GM18505 (cell line): Measurements from ENCODE around the gene SPATA45.
A peak's percentile ranks its signal among the peaks of the same experiment; 100 is the strongest.
"Not testable (repeated sequence)": the region's sequence is repeated elsewhere in the genome, so short reads cannot be mapped to it uniquely, and the experiment has no call there.

Experiments used
- ATAC-seq: cut with Tn5 transposase; IDR thresholded peaks from one replicate; pipeline ENCODE4 v1.9.1; 2021; ENCODE audit not compliant: unreplicated experiment
- POLR2A ChIP-seq: IDR thresholded peaks from 4 replicates; pipeline ENCODE4 v1.6.1; 2011; ENCODE audit warnings: borderline replicate concordance; ENCODE audit not compliant: insufficient read depth, insufficient read length; ENCODE audit errors: extremely low read depth

The SPATA45 gene

DNA sequence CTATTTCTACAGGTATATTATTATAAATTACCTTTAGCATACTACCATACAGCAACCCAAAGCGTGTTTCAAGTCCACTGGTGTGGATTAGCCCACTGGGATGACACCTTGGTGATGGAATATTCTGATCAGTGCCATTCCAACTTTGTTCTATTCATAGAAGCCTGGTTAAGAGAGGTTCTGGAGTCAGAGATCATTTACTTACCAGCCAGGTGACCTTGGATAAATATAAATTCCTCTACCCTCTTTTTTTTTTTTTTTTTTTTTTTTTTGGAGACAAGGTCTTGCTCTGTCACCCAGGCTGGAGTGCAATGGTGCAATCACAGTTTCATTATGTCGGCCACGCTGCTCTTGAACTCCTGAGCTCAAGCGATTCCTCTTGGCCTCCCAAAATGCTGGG, at the start of gene SPATA45:
Gene SPATA45, minus strand, starts transcription at position 101 of the 400 bp plus-strand sequence. CDS start 11,500 bp downstream, outside the sequence.
- TF ChIP-seq POLR2A, result no peak
- ATAC-seq, result no peak

DNA sequence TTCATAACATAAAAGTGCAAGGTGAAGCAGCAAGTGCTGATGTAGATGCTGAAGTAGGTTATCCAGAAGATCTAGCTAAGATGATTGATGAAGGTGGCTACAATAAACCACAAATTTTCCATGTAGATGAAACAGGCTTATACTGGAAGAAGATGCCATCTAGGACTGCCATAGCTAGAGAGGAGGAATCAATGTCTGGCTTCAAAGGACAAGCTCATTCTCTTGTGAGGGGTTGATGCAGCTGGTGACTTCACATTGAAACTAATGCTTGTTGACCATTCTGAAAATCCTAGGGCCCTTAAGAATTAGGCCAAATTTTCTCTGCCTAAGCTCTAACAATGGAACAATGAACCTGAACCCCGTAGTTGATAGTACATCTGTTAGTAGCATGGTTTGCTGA, 44.7 kb upstream of the SPATA45 start:
- ATAC-seq, result no peak
- TF ChIP-seq POLR2A, result no peak

DNA sequence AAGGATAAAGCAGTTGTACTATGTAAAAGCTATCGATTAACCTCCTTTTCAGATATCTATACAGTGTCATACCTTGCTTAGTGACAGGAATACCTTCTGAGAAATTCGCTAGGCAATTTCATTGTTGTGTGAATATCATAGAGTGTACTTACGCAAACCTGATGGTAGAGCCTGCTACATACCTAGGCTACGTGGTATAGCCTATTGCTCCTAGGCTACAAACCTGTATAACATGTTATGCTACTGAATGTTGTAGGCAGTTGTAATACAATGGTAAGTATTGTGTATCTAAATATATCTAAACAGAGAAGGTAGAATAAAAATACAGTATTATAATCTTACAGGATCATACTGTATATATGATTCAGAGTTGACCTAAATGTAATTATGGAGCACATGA, 37.1 kb upstream of the SPATA45 start:
- ATAC-seq, result no peak
- TF ChIP-seq POLR2A, result no peak

DNA sequence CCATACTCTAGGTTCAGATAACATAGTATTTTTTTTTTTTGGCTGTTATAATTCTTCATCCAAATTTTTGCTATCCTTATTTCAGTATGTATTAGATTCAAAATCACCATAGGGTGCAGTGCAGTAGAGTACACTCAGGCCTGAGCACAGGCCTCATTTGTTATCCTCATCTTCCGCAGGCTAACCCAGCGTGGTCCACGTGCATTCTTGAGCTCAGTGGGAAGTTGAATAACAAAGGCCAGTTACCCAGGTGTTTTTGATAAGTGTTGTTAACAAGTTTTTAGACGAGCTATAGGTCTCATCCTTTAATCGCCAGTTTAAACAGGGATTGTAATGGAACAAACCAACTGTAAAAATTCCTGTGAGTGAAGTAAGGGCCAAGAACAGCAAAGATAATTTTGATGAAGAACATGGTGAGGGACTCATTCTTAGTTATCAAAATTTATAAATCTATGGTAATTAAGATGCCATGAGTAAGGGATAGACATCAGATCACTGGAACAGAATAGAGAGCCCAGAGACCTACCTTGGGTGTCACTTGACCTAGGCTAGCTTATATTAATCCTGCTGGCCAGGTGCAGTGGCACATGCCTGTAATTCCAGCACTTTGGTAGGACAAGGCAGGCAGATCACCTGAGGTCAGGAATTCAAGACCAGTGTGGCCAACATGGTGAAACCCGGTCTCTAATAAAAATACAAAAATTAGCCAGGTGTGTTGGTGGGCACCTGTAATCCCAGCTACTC, 32.7 kb upstream of the SPATA45 start:
- TF ChIP-seq POLR2A, result no peak
- ATAC-seq, result no peak

DNA sequence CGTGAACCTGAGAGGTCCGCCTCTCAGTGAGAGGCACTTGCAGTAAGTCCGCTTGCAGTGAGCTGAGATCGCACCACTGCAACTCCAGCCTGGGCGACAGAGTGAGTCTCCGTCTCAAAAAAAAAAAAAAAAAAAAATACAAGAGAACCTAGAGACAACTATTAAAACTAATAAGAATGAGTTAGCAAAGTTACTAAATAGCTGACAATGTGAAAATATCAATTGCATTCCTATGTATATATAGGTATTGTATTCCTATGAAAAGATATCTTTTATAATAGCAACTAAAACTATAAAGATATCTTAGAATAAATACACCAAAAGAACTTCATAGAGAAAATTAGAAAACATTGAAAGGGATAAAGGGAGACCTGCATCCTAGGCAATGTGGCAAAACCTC, 31.0 kb upstream of the SPATA45 start:
- no peak for TF ChIP-seq POLR2A
- no peak for ATAC-seq

DNA sequence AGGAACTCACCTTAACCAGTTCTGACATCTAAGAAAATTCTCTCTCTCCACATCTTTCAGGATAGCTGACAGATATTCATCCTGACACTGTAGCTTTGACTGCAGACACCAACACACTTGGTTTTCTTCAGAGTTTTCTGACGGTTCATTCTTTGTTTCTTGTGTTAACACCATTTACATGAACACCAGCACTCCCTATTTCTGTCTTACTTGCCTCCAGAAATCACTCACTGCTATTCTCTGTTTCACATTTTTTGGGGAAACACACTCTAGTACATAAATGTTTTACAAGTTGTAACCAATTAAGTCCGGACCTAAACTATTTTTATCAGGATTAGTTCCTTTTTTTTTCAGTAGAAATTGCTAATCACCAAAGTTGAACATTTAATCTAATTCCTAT, 26.1 kb upstream of the SPATA45 start:
- no peak for TF ChIP-seq POLR2A

DNA sequence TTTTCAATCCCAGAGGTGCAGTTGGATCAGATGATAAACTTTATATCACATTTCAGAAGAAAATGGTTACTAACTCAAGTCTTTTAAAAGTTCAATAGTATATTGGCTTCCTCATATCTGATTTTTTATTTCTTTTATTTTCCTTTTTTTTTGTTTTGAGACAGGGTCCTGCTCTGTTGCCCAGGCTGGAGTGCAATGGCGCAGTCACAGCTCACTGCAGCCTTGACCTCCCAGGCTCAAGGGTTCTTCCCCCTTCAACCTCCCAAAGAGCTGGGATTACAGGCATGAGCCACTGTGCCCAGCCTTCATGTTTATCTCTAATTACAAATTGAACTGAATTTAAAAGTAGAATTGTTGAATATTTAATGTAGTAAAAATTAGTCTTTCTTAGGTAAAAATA, 24.5 kb upstream of the SPATA45 start:
- no peak for TF ChIP-seq POLR2A
- ATAC-seq, result no peak

More for the DNA sequence above, 26.1 kb upstream of the SPATA45 start:
- peak; percentile 71 for ATAC-seq

DNA sequence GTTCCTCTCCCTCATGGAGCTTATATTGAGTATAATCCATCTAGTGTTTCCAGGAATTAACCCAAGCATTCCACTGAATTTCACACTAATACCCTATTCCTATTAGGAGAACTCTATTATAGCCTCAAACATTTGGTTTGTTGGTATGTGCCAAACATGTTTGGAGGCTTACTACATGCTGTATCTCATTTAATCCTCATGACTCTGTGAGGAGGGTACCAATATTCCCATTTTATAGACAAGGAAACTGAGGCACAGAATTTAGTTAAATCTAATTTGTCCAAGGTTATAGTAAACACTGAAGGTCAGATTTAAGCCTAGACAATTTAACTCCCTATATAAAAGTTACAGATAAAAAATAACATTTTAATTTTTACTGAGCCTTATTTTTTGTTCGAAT, 19.7 kb upstream of the SPATA45 start:
- ATAC-seq, result no peak
- TF ChIP-seq POLR2A, result no peak

DNA sequence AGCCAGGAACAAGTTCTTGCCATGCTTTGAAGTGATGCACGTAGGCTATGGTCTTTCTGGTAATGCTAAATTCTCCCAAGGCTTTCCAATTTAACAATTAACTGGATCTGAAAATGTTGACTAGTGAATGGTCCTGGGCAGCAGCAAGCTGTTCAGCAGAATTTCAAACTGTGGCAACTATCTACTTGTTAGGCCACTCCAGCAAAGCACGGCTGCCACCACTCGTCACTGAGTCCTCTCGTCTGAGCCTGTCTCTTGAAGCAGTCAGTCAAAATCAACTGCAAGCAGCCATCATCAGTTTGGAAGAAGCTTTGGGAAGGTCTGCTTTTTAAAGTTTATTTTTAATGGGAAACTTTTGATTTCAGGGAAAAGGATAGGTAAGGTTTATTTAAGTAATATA, 16.8 kb upstream of the SPATA45 start:
- no peak for TF ChIP-seq POLR2A
- no peak for ATAC-seq

DNA sequence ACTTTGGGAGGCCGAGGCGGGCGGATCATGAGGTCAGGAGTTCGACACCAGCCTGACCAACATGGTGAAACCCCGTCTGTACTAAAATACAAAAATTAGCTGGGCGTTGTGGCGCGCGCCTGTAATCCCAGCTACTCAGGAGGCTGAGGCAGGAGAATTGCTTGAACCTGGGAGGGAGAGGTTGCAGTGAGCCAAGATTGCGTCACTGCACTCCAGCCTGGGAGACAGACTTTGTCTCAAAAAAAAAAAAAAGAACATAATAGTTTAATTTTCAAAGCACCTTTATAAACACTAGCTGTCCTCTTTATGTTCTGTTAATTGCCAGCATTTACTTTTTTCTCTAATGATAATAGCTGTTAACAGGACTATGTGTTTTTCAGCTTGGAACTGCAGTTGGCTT, 15.9 kb upstream of the SPATA45 start:
- not testable (repeated sequence) for ATAC-seq

DNA sequence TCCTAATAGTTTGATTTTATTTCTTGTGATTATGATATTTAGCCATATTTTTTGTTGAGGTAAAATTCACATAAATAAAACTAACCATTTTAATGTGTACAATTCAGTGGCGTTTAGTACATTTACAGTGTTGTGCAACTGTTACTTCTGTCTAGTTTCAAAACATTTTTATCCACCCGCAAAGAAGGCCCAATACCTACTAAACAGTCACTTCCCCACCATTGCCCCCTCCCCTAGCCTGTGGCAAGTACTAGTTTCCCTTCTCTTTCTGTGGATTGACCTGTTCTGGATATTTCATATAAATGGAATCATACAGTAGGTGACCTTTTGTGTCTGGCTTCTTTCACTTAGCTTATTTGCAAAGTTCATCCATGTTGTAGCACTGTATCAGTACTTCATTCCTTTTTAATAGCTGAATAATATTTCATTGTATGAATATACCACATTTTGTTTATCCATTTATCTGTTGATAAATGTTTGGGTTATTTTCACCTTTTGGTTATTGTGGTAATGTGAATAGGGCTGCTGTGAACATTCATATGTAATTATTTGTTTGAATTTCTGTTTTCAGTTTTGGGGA, 14.8 kb upstream of the SPATA45 start:
- ATAC-seq, result no peak
- TF ChIP-seq POLR2A, result no peak

DNA sequence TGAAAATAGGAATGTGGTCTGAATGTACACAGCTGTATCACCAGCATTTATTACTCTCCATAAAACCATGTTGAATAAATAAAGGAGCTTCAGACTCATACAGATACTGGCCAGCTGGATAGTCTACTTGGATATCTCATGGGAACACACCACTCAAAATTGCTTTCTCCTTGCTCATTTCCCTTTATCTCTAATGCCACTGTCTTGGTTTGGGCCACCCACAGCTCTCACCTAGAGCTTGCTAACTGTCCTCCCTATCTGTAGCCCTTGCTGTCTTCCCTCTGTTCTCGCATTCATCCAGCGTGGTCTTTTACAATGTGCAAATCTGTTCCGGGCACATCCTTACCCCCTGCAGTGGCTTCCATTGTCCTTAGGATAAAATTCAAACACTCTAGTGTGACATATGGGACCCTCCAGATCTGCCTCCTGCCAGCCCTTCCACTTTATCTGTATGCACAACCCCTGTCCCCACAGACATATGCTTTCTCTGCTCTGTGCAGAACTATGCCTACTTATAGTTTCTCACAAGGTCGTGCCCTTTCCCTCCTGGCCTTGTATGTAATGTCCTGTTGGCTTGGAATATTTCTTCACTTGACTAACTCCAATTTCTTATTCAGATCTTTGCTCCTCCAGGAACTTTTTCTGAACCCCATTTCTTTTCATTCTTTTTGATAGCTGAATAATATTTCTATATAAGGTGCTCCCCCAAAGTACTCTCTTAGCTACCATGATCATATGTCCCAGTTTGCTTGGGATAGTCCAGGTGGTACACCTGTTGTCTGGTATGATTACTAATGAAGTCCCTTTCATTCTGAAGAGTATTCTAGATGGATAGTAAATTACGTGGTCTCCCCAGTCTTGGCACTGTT, 13.5 kb upstream of the SPATA45 start:
- TF ChIP-seq POLR2A, result no peak
- ATAC-seq, result no peak

DNA sequence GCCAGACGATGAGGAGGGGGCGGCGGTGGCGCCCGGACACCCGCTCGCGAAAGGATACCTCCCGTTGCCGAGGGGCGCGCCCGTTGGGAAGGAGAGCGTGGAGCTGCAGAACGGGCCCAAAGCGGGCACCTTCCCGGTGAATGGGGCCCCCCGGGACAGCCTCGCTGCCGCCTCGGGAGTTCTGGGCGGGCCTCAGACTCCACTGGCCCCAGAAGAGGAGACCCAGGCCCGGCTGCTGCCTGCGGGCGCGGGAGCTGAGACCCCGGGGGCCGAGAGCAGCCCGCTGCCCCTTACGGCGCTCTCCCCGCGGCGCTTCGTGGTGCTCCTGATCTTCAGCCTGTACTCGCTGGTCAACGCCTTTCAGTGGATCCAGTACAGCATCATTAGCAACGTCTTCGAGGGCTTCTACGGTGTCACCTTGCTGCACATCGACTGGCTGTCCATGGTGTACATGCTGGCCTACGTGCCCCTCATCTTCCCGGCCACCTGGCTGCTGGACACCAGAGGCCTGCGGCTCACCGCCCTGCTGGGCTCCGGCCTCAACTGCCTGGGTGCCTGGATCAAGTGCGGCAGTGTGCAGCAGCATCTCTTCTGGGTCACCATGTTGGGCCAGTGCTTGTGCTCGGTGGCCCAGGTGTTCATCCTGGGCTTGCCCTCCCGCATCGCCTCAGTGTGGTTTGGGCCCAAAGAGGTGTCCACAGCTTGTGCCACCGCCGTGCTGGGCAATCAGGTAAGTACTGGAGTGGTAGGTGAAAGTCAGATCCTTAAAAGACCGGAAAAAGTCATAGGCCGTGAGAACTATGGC, 11.2 kb upstream of the SPATA45 start:
- peak; percentile 12 for ATAC-seq
- no peak for TF ChIP-seq POLR2A
